ENCODE results near the gene ITGB3.
"Not testable (repeated sequence)": the region's sequence is repeated elsewhere in the genome, so short reads cannot be mapped to it uniquely, and the experiment has no call there.

The ITGB3 gene

DNA sequence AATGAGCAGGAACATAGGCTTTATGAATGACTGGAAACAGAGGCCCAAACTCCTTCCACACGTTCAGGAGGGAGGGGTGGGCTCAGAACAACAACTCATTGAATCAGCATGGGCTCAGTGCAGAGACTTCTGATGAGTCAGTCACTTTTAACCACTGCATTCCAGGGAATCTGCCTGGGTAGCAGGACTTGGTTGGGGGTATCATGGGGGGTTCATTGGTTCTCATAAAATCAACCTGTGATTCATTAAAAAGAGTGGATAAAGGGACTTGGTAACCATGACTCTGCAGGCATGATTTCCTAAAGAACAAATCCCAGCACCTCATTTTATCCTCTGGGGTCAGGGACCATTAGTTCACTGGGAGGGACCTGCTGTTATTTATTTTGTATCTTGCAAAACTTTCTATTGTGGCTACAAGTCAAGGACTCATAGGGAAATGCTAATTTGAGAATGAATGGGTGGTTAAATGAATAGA lies 13.8 kb downstream of the ITGB3 start:
- no peak for DNase-seq (ENCODE audit: low read depth)
- TF ChIP-seq, protein P1, sequence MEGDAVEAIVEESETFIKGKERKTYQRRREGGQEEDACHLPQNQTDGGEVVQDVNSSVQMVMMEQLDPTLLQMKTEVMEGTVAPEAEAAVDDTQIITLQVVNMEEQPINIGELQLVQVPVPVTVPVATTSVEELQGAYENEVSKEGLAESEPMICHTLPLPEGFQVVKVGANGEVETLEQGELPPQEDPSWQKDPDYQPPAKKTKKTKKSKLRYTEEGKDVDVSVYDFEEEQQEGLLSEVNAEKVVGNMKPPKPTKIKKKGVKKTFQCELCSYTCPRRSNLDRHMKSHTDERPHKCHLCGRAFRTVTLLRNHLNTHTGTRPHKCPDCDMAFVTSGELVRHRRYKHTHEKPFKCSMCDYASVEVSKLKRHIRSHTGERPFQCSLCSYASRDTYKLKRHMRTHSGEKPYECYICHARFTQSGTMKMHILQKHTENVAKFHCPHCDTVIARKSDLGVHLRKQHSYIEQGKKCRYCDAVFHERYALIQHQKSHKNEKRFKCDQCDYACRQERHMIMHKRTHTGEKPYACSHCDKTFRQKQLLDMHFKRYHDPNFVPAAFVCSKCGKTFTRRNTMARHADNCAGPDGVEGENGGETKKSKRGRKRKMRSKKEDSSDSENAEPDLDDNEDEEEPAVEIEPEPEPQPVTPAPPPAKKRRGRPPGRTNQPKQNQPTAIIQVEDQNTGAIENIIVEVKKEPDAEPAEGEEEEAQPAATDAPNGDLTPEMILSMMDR (IDR thresholded peaks at IDR 0.05; ENCODE audit: low read depth, low read length, missing control alignments), result no peak
- no peak overlapping the region for H3K4me3 ChIP-seq (ENCODE audit: low read depth, low read length)

DNA sequence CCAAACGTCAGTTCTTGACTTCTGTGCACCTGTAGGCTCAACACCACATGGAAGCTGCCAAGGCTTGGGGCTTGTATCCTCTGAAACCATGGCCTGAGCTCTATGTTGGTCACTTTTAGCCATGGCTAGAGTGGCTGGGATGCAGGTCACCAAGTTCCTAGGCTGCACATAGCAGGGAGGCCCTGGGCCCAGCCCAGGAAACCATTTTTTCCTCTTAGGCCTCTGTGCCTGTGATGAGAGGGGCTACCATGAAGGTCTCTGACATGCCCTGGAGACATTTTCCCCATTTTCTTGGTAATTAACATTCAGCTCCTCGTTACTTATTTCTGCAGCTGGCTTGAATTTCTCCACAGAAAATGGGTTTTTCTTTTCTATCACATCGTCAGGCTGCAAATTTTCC lies 15.3 kb downstream of the ITGB3 start:
- H3K4me3 ChIP-seq (ENCODE audit: low read depth, low read length); DNase-seq (ENCODE audit: low read depth): not testable (repeated sequence)

DNA sequence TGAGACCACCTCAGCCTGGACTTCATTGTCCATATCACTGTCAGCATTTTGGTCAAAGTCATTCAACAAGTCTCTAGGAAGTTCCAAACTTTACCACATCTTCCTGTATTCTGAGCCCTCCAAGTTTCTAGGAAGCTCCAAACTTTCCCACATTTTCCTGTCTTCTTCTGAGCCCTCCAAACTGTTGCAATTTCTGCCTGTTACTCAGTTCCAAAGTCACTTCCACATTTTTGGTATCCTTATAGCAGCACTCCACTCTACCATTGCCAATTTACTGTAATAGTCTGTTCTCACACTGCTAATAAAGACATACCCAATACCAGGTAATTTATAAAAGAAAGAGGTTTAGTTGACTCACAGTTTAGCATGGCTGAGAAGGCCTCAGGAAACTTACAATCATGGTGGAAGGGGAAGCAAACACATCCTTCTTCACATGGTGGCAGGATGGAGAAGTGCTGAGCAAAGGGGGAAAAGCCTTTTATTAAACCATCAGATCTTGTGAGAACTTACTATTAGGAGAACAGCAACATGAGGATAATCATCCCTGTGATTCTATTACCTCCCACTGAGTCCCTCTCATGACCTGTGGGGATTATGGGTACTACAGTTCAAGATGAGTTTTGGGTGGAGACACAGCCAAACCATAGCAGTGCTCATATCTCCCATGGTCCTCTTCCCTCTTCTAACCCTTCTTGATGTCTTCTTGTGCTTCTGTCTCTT lies 16.1 kb downstream of the ITGB3 start:
- H3K4me3 ChIP-seq (ENCODE audit: low read depth, low read length); DNase-seq (ENCODE audit: low read depth): not testable (repeated sequence)

DNA sequence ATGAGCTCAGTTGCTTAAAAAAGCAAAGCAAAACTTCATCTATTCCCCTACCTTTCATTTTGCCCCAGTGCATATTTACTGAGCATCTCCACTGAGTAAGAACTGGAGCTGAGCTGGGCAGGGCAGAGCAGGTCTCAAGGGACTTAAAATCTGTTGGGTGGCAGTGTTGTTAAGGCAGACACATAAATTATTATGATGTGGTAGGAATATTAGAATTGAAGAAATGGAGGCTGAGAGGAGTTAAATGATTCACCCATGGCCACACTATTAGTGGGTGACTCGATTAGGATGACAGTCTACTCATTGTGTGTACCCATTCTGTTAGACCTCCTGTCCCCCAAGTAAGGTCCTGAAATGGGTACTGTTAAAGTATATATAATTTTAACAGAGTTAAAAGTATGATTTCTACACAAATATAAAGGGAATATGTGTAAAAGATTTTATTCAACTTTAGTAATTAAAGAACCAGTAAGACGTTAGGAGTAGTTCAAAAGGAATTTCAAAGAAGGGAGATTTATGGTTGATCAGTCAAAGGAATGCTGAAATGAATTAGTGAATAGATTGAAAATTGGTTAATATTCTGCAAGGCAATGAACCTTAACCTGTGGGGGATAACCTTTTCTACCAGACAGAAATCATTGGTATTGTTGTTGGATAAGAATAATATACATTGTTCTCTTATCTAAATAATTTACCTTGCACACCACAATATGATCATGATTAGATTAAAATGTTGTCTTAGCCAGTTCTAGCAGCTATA lies 17.5 kb downstream of the ITGB3 start:
- no peak for DNase-seq (ENCODE audit: low read depth)
- no peak overlapping the region for H3K4me3 ChIP-seq (ENCODE audit: low read depth, low read length)
- TF ChIP-seq, protein P1 (IDR thresholded peaks at IDR 0.05; ENCODE audit: low read depth, low read length, missing control alignments), result no peak

DNA sequence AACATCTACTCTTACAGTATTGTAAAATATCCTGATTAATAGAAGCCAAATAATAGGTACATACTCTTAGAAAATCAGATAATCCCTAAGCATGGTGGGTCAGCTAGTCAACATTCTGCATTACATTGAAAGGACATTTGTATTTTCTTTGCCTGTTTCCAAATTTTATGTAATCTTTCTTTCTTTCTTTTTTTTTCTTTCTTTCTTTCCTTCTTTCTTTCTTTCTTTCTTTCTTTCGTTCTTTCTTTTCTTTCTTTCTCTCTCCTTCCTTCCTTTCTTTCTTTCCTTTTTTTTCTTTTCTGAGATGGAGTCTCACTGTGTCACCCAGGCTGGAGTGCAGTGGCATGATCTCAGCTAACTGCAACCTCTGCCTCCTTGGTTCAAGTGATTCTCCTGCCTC lies 18.9 kb downstream of the ITGB3 start:
- H3K4me3 ChIP-seq (ENCODE audit: low read depth, low read length), result no peak overlapping the region
- no peak for DNase-seq (ENCODE audit: low read depth)
- TF ChIP-seq, protein P1 (IDR thresholded peaks at IDR 0.05; ENCODE audit: low read depth, low read length, missing control alignments), result no peak

DNA sequence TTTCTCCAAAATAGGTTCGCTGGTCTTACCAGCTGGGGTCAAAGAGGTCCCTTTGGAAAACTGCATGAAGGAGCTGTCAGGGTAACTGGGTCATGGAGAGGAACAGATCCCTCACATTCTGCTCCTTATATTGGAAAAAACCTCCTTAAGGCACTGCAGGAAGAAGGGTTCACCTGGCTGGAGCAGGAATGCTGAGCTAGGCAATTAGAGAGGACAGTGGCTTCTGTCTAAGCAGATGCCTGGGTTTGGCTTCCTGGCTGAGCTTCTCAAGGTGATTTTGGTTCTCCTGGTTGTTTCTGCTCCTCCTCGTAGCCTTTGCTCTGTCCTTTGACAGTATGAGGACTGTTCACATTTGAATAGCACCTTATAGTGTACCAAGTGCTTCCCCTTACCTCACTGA lies 19.6 kb downstream of the ITGB3 start:
- TF ChIP-seq, protein P1 (IDR thresholded peaks at IDR 0.05; ENCODE audit: low read depth, low read length, missing control alignments), result no peak
- no peak overlapping the region for H3K4me3 ChIP-seq (ENCODE audit: low read depth, low read length)
- no peak for DNase-seq (ENCODE audit: low read depth)

DNA sequence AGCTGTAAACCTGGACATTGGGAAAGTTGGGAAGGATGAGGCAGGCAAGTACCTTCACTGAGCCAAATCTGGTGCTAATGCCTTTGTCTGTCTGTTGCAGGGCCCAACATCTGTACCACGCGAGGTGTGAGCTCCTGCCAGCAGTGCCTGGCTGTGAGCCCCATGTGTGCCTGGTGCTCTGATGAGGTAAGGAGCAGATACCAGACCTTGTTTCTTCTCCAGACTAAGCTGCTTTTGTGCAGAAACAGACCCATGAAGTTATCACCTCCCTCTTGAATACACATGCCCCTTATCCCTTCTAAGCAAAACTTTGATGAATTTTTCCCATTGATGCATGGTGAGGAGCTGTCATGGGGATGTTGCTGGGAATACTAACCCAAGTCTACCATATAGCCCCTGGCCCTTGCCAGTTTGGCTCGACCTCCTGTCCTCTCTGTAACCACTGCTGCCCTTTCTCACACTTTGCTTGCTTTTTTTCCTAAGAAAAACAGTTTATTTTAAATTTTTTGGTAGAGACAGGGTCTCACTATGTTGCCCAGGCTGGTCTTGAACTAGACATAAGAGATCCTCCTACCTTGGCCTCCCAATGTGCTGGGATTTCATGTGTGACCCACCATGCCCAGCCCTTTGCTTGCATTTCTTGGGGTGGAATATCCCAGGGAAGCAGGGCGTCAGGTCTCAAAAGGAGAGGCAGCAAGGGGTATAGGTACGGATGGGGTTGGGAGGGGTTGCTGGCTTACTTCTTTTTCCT lies 20.9 kb downstream of the ITGB3 start:
- TF ChIP-seq, protein P1 (IDR thresholded peaks at IDR 0.05; ENCODE audit: low read depth, low read length, missing control alignments), result no peak
- DNase-seq (ENCODE audit: low read depth), result no peak
- H3K4me3 ChIP-seq (ENCODE audit: low read depth, low read length), result no peak overlapping the region

Data from GM12864 (cell line).